ENCODE results near the gene NRG3.

NRG3 gene

GRCh38 chr10:82938331-82938730 is 1063.3 kb downstream of the NRG3 start:
- ATAC-seq: no peak
- TF ChIP-seq ZFP30 (CRISPR knock-in tag; IDR thresholded peaks at IDR 0.05): no peak
- TF ChIP-seq CREB5 (CRISPR knock-in tag; IDR thresholded peaks at IDR 0.05; ENCODE audit: low read depth): no peak
- no peak for TF ChIP-seq TOX (CRISPR knock-in tag; IDR thresholded peaks at IDR 0.05; ENCODE audit: borderline replicate concordance)
- TF ChIP-seq ARNTL (CRISPR knock-in tag; IDR thresholded peaks at IDR 0.05; ENCODE audit: borderline replicate concordance, low read depth): no peak
- no peak for TF ChIP-seq SNAI2 (CRISPR knock-in tag; IDR thresholded peaks at IDR 0.05)
- TF ChIP-seq POU6F1 (CRISPR knock-in tag; IDR thresholded peaks at IDR 0.05; ENCODE audit: borderline replicate concordance, low read depth): no peak
- TF ChIP-seq CSRNP3 (CRISPR knock-in tag; IDR thresholded peaks at IDR 0.05): no peak
- no peak for TF ChIP-seq ZNF8 (CRISPR knock-in tag; IDR thresholded peaks at IDR 0.05)
- no peak for TF ChIP-seq RARB (CRISPR knock-in tag; IDR thresholded peaks at IDR 0.05)
- no peak for TF ChIP-seq GLIS3 (CRISPR knock-in tag; IDR thresholded peaks at IDR 0.05)

GRCh38 chr10:82942286-82943099 is 1067.5 kb downstream of the NRG3 start:
- TF ChIP-seq TSHZ2 (CRISPR knock-in tag; IDR thresholded peaks at IDR 0.05) (no peak), ESRRG (CRISPR knock-in tag; IDR thresholded peaks at IDR 0.05) (no peak), PPARA (CRISPR knock-in tag; IDR thresholded peaks at IDR 0.05; ENCODE audit: borderline replicate concordance) (no peak), TCF4 (CRISPR knock-in tag; IDR thresholded peaks at IDR 0.05; ENCODE audit: borderline replicate concordance) (no peak)
- ATAC-seq: peak; percentile 95

- ATAC-seq: peak; percentile 51
- no peak for TF ChIP-seq PATZ1 (CRISPR knock-in tag; IDR thresholded peaks at IDR 0.05; ENCODE audit: borderline replicate concordance)
- TF ChIP-seq PPARA (CRISPR knock-in tag; IDR thresholded peaks at IDR 0.05; ENCODE audit: borderline replicate concordance): no peak
- no peak for TF ChIP-seq RARB (CRISPR knock-in tag; IDR thresholded peaks at IDR 0.05)
- no peak for TF ChIP-seq CSDC2 (CRISPR knock-in tag; IDR thresholded peaks at IDR 0.05)
- no peak for TF ChIP-seq ZNF8 (CRISPR knock-in tag; IDR thresholded peaks at IDR 0.05)
Measured at GRCh38 chr10:82943142-82943541, 1068.1 kb downstream of the NRG3 start.

- no peak for ATAC-seq
- TF ChIP-seq ZC3H10 (CRISPR knock-in tag; IDR thresholded peaks at IDR 0.05): no peak
Measured at GRCh38 chr10:82949816-82950575, 1075.0 kb downstream of the NRG3 start.
